ENCODE measurements around the gene BBS1.
A peak's percentile ranks its signal among the peaks of the same experiment; 100 is the strongest.

Gene BBS1

GRCh38 chr11:66555416-66555815 is 45.0 kb downstream of the BBS1 start:
- DNase-seq: no peak

GRCh38 chr11:66556086-66556485 is 45.7 kb downstream of the BBS1 start:
- no peak for DNase-seq

- no peak for DNase-seq
These were observed 47.4 kb downstream of the BBS1 start for GRCh38 chr11:66557733-66558326.

- DNase-seq: peak; percentile 43 to 58
These were observed 48.9 kb downstream of the BBS1 start for GRCh38 chr11:66559142-66559865.

GRCh38 chr11:66559866-66560676 is 49.6 kb downstream of the BBS1 start:
- DNase-seq: no peak

- no peak for DNase-seq
These were observed 50.9 kb downstream of the BBS1 start for GRCh38 chr11:66561178-66561974.

GRCh38 chr11:66561975-66562248 is 51.5 kb downstream of the BBS1 start:
- no peak for DNase-seq

- no peak for DNase-seq
These were observed 51.8 kb downstream of the BBS1 start for GRCh38 chr11:66562275-66562674.

GRCh38 chr11:66562907-66563583 is 52.6 kb downstream of the BBS1 start:
- DNase-seq: no peak

GRCh38 chr11:66563832-66564231 is 53.4 kb downstream of the BBS1 start:
- DNase-seq: no peak

- no peak for DNase-seq
These were observed 54.1 kb downstream of the BBS1 start for GRCh38 chr11:66564538-66564937.

GRCh38 chr11:66564984-66565383 is 54.5 kb downstream of the BBS1 start:
- no peak for DNase-seq

GRCh38 chr11:66566221-66566620 is 55.8 kb downstream of the BBS1 start:
- no peak for DNase-seq

- no peak for DNase-seq
These were observed 57.3 kb downstream of the BBS1 start for GRCh38 chr11:66567787-66568123.

- peak; percentile 79 to 84 for DNase-seq
These were observed 57.9 kb downstream of the BBS1 start, which contains the start of gene CTSF for GRCh38 chr11:66568124-66568916. Gene CTSF, minus strand, starts transcription at chr11:66568606. Its CDS starts 120 bp downstream, at chr11:66568486.

- no peak for DNase-seq
These were observed 58.6 kb downstream of the BBS1 start for GRCh38 chr11:66569076-66569475.

GRCh38 chr11:66570079-66570849 is 59.8 kb downstream of the BBS1 start:
- no peak for DNase-seq

GRCh38 chr11:66570850-66571180 is 60.4 kb downstream of the BBS1 start:
- DNase-seq: no peak

GRCh38 chr11:66579017-66579606 is 68.7 kb downstream of the BBS1 start:
- peak; percentile 91 for DNase-seq

- DNase-seq: peak in 1 of 2 experiments; percentile 30
These were observed 70.4 kb downstream of the BBS1 start for GRCh38 chr11:66580803-66581202.

GRCh38 chr11:66581261-66581660 is 70.8 kb downstream of the BBS1 start:
- DNase-seq: no peak

All from activated T-cell treated with anti-CD3 and anti-CD28 coated beads, Interleukin-2, amount 50 U/mL, for 48 hours (primary cell).